Retinal pigment epithelial cell (primary cell): ENCODE data around the gene OR52I2.

Experiments used
- DNase-seq: peaks from one replicate; pipeline ENCODE4 v3.0.0-alpha.2; 2010; ENCODE audit warnings: low read depth
- H3K4me3 ChIP-seq: 2 replicates; pipeline ENCODE4 v1.5.1; 2011; ENCODE audit warnings: mild to moderate bottlenecking, low read length, control low read depth, moderate library complexity
- CTCF ChIP-seq: conservative IDR thresholded peaks from 2 replicates; pipeline ENCODE4 v1.5.1; 2011; ENCODE audit warnings: low read depth, low read length, control low read depth, inconsistent platforms

Gene OR52I2

GRCh38 chr11:4577761-4578160 lies 3.8 kb upstream of the OR52I2 start:
- no peak for TF ChIP-seq CTCF

DNA sequence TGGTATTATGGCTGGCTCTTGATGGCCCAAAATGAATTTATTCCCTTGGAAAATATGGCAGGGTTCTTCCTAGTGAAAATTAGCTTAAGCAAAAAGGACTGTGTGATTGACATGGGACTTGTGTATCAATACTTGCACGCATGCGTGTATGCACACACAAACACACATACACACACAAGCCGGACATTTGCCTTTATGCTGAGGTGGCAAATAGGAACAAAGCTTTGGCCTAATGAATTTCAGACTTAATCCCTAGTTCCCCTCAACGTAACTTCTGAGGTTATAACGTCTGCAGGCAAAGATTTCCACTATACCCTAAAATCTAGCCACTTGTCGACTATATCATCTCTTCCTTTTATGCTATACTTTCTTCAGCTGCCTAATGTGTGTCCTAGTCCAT lies 2.9 kb upstream of the OR52I2 start:
- H3K4me3 ChIP-seq, result no peak overlapping the region
- no peak for DNase-seq
- TF ChIP-seq CTCF, result no peak

More at GRCh38 chr11:4577761-4578160, 3.8 kb upstream of the OR52I2 start:
- DNase-seq, result no peak
- H3K4me3 ChIP-seq, result no peak overlapping the region

GRCh38 chr11:4580124-4580523 lies 1.4 kb upstream of the OR52I2 start:
- DNase-seq, result no peak
- no peak overlapping the region for H3K4me3 ChIP-seq
- TF ChIP-seq CTCF, result no peak

DNA sequence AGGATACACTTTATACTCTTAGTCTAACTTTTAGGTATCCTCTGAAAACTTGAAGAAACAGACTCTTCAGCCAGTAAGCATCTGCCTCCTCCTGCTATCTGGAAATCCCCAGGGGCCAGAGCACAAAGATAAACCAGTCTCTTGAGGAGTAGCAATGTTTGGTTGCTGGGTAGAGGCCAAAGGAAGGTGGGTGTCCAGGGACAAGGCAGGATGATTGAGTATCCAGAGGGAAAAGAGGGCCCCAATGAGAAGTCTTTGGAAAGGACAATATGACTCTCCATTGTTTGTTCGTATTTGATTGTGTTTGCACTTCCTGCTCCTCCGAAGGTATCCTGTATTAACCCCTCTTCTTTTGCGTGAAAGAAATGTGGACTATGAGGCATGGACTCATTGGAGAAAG lies 7.5 kb downstream of the OR52I2 start:
- no peak for DNase-seq
- TF ChIP-seq CTCF, result no peak
- H3K4me3 ChIP-seq, result no peak overlapping the region

DNA sequence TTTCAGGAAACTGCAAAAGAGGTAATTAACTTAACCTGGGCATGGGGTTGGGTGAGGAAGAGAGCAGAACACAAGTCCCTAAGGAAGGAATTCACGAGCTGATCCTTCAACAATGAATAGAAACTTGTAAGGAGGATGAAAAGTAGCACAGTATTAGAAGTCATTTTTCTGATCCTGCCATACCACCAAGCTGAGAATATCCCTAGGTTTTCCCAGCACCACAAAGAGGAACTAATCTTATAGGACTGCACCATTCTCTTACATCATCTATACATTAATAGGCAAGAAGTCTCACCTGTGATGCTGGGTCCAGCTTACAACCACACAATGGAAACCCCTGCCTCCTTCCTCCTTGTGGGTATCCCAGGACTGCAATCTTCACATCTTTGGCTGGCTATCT lies 12.2 kb downstream of the OR52I2 start, which contains the start of gene OR52I1:
TSS of gene OR52I1 (plus strand) at position 301 of the 400 bp plus-strand sequence. CDS start at position 301, 0 bp downstream.
- TF ChIP-seq CTCF, result no peak
- H3K4me3 ChIP-seq, result no peak within 1 kb of the TSS
- DNase-seq, result no peak

DNA sequence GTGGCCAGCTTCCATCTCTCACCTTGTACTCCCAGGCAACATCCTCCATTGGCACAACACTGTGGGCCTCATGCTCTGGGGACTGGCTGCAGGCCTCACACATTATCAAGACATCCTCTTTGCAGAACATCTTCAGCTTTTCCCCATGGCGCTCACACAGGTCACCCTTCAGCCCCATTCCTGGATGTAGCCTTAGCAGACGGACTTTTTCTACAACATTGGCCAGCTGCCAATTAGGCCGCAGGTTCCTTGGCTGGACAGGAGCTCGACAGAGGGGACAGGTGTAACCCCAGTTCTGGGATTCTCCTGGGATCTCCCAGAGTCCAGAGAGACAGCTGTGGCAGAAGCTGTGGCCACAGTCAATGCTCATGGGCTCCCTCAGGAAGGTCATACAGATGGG lies 23.5 kb downstream of the OR52I2 start:
- TF ChIP-seq CTCF, result no peak
- DNase-seq, result no peak
- no peak overlapping the region for H3K4me3 ChIP-seq

GRCh38 chr11:4606231-4607015 lies 24.9 kb downstream of the OR52I2 start:
- no peak for TF ChIP-seq CTCF
- peak overlapping the region; percentile 86 for H3K4me3 ChIP-seq
- no peak for DNase-seq
